ENCODE results near the gene ZNF417. TPM values are rescaled to one million over a fixed set of nuclear protein-coding genes. Genes with fewer than 3 reads are reported as not detected.

ZNF417 gene
- total RNA-seq, 1 experiment from 2014 or later: 22.8 TPM

GRCh38 chr19:57927587-57927986 lies 11.2 kb upstream of the ZNF417 start:
- Histone ChIP-seq H3K36me3 (ENCODE audit: control insufficient read depth, insufficient read depth, low read length) (no peaks in the 10 kb centered on the region), H3K27ac (ENCODE audit: low read length) (no peak overlapping the region), H3K4me3 (ENCODE audit: low read depth in 2 of 2, low read length in 2 of 2) (no peak overlapping the region), H3K4me1 (ENCODE audit: control insufficient read depth, insufficient read depth, low read length) (no peaks in the 10 kb centered on the region), H3K27me3 (ENCODE audit: control insufficient read depth, insufficient read depth, low read length) (no peaks in the 10 kb centered on the region), H3K9me3 (ENCODE audit: control insufficient read depth, insufficient read depth, low read depth, low read length) (peaks cover 65% of the 10 kb centered on the region)
- intact Hi-C loops (cut with micrococcal nuclease; ENCODE audit: unreplicated experiment): no loop called here
- ATAC-seq (no peak), DNase-seq (ENCODE audit: low read depth, low spot score) (no peak)
- ChIA-PET CTCF (no interaction called here), POLR2A (no interaction called here)
- no TSS peak for BruUV-seq (replicated peaks)
- peak in 1 of 2 experiments; percentile 59; a peak in 1 of 4 replicates for TF ChIP-seq REST (IDR thresholded peaks at IDR 0.05; ENCODE audit: insufficient read depth in 1 of 2, low read depth in 2 of 2, low read length in 1 of 2)
- TF ChIP-seq CTCF (IDR thresholded peaks at IDR 0.05): no peak
- in situ Hi-C loops (cut with HindIII; ENCODE audit: low pct_unique_long_range_greater_than_20kb, low sequenced_read_pairs): no loop called here

- H3K27ac ChIP-seq (ENCODE audit: low read length): no peak overlapping the region
- no peak overlapping the region for H3K4me3 ChIP-seq (ENCODE audit: low read depth in 2 of 2, low read length in 2 of 2)
- no peak for DNase-seq (ENCODE audit: low read depth, low spot score)
- ChIA-PET POLR2A (interaction anchor here (0.5 kb wide), 1 partner anchor 418 kb away, joined by 17 read pairs; no protein-coding TSS in a partner anchor), CTCF (no interaction called here)
- peaks cover 3% of the 10 kb centered on the region; the same call in 1 of the 2 replicates for H3K36me3 ChIP-seq (ENCODE audit: control insufficient read depth, insufficient read depth, low read length)
- ATAC-seq: no peak
- intact Hi-C loops (cut with micrococcal nuclease; ENCODE audit: unreplicated experiment) (no loop called here), in situ Hi-C loops (cut with HindIII; ENCODE audit: low pct_unique_long_range_greater_than_20kb, low sequenced_read_pairs) (no loop called here)
- TF ChIP-seq SIN3A (IDR thresholded peaks at IDR 0.05; ENCODE audit: borderline replicate concordance, insufficient read depth, low read depth, low read length) (no peak), POLR2AphosphoS5 (IDR thresholded peaks at IDR 0.05; ENCODE audit: low read depth, low read length) (no peak), CTCF (IDR thresholded peaks at IDR 0.05) (no peak), REST (IDR thresholded peaks at IDR 0.05; ENCODE audit: insufficient read depth in 1 of 2, low read depth in 2 of 2, low read length in 1 of 2) (no peak), TCF7L2 (IDR thresholded peaks at IDR 0.05; ENCODE audit: low read depth, low read length) (no peak)
- no TSS peak for BruUV-seq (replicated peaks)
- H3K9me3 ChIP-seq (ENCODE audit: control insufficient read depth, insufficient read depth, low read depth, low read length): peaks cover 31% of the 10 kb centered on the region; the same call in 1 of the 2 replicates
- H3K4me1 ChIP-seq (ENCODE audit: control insufficient read depth, insufficient read depth, low read length): no peaks in the 10 kb centered on the region; the same call in 1 of the 2 replicates
- H3K27me3 ChIP-seq (ENCODE audit: control insufficient read depth, insufficient read depth, low read length): no peaks in the 10 kb centered on the region
Measured at GRCh38 chr19:57914531-57914930, 1.9 kb downstream of the ZNF417 start.

All from Panc1 (cell line).